Cerebellar nuclear complex (tissue), 1 donor: ENCODE data around the gene ZNF160.
"Not testable (repeated sequence)": the region's sequence is repeated elsewhere in the genome, so short reads cannot be mapped to it uniquely, and the experiment has no call there.

Experiments used
- DNase-seq, 2 experiments: peaks; one replicate each; lab custom pipeline; 2025; lab: John Stamatoyannopoulos, UW

The ZNF160 gene

DNA sequence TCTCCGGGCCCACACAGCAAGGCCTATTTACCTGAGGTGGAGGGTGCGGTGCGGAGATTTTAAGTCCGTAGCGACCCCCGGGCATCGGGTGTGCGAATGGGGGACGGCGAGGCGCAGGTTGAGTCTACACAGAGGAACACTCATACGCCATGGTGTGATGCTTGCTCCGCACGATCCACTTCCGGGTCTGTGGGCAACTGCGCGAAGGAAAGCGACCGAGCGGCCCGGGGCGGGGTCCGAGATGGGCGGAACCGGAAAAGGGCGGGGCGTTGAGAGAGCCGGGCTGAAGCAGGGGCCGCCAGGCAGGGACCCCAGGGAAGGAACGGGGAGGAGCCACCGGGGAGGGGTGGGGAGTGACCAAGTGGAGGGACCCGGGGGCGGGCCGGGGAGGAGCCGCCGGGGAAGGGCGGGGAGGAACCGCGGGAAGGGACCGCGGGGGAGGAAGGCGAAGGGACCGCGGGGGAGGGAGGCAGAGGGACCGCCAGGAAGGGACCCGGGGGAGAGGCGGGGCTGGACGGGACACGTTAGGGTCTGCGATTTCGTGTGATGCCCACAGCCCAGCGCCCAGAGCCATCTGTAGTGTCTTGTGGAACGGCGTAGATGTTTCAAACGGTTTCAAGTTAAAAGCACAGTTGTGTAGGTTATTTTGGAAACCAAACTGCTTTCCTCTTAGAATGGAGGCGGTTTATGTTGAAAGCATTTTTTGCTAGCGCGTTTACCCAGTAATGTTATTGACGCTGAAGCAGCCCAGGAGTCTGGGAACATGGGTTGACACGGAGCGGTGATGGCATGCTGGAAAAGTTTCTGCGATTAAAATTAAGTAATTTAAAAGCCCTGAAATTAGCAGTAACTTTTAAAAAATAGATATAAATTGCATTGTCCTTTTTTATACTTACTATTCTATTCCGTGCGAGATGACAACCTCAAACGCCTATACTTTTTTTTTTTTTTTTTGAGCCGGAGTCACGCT, at the start of gene ZNF160:
TSS of gene ZNF160 (minus strand) at position 189 of the 970 bp plus-strand sequence. CDS start 17,146 bp downstream, outside the sequence.
- peak; percentile 69 to 87 for DNase-seq

- DNase-seq = no peak
These were observed 44.4 kb upstream of the ZNF160 start for GRCh38 chr19:53147645-53148044.

- DNase-seq = no peak
These were observed 37.1 kb upstream of the ZNF160 start for GRCh38 chr19:53140351-53140750.

DNA sequence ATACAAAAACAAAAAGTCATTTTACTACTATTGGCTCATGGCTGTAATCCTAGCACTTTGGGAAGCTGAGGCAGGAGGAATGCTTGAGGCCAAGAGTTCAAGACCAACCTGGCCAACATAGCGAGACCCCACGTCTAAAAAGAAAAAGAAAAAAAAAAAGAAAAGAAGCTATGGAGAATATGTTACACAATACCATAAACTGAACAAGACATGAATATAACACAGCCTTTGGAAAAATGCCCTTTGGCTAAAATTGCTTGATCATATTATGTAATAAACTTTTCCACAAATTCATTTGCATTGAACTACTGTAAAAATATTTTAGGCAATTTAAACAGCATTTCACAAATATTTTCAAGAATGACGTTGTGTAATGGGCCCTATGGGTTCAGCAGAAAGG, 33.2 kb upstream of the ZNF160 start:
- DNase-seq = no peak

- DNase-seq = peak in 1 of 2 experiments; percentile 47
These were observed 29.1 kb upstream of the ZNF160 start, which contains the start of gene ZNF415 for GRCh38 chr19:53132141-53132991. ZNF415 (minus strand) TSS chr19:53132910; CDS start chr19:53122676, 10,234 bp downstream.

- no peak for DNase-seq
These were observed 28.5 kb upstream of the ZNF160 start for GRCh38 chr19:53131727-53132126.

DNA sequence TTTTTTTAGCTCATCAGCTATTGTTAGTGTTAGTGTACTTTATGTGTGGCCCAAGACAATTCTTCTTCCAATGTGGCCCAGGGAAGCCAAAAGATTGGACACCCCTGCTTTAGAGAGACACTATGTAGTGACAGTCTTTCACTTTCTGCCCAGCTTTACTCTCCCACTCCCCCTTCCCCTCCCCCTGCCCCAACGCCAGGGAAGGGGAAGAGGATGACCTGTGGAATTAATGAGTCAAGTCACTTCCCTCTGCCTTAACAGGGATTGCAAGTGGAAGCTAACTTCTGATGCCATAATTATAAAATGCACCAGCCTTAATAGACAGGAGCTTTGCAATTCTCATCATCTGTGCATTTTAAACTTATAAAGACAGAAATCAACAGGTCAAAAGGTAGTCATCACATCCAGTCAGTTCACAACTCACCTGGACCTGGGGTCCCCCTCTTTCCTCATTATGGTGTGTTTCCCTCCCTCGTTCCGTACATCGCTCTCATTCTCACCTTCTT, 27.9 kb upstream of the ZNF160 start:
- DNase-seq = no peak

DNA sequence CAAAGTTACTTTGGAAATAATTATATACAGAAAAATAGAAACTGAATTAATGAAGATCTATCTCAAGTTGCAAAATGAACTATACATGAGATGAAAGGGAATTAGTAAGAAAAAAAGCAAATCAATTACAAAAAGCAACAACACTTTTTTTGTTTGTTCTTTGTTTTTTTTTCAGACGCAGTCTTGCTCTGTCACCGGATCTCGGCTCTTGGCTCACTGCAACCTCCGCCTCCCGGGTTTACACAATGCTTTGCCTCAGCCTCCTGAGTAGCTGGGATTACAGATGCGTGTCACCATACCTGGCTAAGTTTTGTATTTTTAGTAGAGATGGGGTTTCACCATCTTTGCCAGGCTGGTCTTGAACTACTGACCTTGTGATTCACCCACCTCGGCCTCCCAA, 27.3 kb upstream of the ZNF160 start:
- DNase-seq = no peak

DNA sequence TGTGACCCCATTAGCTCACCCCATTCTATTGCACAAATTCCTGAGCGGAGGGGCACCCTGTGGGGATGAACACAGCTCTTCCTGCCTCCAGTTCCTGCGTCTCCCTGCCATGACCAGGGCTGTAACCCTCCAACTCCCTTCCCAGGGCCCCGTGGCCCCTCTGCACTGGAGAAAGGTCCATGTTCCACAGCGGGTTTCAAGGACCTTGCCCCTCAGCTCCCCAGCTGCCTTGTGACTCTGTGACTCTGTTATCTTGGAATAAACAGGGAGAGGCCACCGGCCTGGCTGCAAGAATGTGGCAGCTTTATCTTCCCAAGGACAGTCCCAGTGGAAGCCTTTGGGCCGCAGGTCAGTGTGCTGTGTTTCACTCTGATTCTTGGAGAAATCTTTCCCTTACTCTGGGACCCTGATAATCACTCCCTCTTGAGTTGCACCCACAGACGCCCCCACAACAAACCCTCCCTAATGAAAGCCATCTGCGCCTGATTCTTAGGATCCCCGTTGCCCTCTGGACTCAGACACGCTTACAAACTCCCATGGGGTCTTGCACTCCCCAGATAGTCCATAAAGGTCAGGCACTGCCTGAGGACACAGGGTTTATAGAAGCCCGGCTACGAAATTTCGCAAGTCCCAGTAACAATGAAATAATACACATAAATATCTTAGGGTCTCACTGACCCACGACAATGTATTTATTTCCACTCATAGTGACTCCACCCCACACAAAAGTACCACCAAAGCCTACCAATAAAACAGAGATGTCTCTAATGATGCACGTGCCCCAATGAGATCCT, 23.7 kb upstream of the ZNF160 start:
- not testable (repeated sequence) for DNase-seq

GRCh38 chr19:53123400-53123799, 20.2 kb upstream of the ZNF160 start:
- no peak for DNase-seq

DNA sequence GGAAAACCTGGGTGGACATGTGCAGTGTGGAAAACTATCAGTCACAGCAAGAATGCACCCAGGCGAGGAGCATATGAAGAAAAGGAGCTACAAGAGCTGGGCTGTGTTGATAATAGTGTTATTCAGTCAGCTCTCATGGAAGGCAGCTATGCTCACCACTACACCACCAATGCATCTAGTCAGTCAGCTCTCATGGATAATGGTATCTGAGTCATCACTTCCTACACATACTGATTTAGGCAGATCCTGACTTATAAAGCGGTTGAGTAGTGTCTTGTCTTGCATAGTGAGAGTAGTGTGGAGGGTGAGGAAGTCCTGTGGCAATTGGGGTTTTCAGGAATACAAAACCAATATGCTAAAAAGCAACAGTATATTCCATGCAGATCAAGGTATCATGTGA, 9.1 kb upstream of the ZNF160 start:
- no peak for DNase-seq

DNA sequence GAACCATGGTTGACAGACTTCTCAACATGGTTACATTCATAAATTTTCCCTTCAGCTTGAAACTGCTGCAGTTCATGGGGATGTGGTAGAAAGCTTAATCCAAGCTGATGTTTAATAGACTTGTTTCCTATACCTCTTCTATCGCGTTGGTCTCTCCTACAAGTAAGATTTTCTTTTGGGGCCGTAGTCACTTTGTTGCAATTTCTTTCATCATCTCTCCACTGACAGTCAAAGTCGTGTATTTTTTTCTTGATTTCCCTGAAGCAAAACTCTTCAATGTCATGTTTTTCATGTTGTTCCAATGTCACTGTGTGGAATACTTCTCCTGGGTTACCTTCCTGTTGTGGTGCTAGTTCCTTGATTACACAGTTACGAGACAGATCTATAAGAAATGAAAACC, 6.3 kb upstream of the ZNF160 start:
- DNase-seq = no peak

DNA sequence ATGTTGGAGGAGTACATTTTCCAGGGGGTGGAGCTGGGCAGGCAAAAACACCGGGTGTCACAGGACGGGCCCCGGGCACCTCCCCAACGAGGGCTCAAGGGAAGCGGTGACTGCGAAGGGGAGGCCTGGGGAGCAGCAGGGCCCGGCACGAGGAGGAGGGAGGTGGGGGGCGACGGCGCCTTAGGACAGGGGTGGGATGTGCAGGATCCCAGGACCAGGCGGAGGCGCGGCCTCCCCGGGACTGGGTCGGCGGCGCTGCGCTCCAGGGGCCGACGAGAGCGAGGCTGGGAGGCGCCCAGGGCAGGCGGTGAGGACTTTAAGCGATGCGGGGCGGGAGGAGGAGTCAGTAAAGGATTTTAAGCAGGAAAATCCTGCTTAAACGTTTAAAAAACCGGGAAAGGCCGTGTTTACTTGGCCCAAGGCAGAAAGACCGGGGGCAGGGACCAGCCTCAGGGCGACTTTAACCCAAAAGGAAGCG, 427 bp downstream of the ZNF160 start:
- no peak for DNase-seq

DNA sequence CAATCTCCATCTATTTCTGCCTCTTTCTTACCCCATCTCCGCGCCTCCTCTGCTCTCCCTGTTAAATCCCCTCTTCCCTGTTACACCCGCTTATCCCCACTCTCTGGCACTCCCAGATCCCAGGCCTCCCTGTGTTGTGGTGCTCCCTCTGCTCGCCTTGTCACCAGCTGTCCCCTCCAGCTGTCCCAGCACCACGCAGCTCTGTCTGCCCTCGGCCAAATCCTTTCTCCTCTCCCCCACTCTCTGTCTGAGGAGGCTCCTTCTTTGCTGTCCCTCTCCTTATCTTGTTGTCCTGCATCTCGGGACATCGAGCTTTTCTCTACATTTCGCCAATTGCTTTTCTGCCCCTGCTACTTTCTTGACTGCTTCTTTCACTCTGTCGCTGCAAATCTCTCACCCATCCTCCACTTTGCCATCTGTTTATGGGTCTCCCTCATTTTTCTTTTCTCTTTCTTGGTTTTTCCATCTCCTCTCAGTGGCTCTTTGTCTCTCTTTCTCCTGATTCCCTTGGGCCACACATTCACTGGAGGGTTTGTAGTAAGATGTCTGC, 941 bp downstream of the ZNF160 start:
- DNase-seq = no peak

- no peak for DNase-seq
These were observed 1.7 kb downstream of the ZNF160 start for GRCh38 chr19:53101518-53101917.

- not testable (repeated sequence) for DNase-seq
These were observed 4.7 kb downstream of the ZNF160 start for GRCh38 chr19:53098570-53098969.

- DNase-seq = not testable (repeated sequence)
These were observed 6.1 kb downstream of the ZNF160 start for GRCh38 chr19:53096982-53097690.

GRCh38 chr19:53096579-53096978, 6.6 kb downstream of the ZNF160 start:
- not testable (repeated sequence) for DNase-seq

GRCh38 chr19:53094754-53095575, 8.3 kb downstream of the ZNF160 start:
- DNase-seq = no peak
